Activated CD4-positive, alpha-beta T cell treated with anti-CD3 and anti-CD28 coated beads, Interleukin-2, amount 10 ng/mL, durations not matched to agents 24 days and 14 days (primary cell): ENCODE data around the gene HACE1. TPM values are rescaled to one million over a fixed set of nuclear protein-coding genes. Genes with fewer than 3 reads are reported as not detected.
A peak's percentile ranks its signal among the peaks of the same experiment; 100 is the strongest.

Experiments
- DNase-seq: peaks from one replicate; pipeline ENCODE4 v3.0.0; 2022
- H3K27ac Mint-ChIP-seq: one replicate; pipeline ENCODE4 v1.8.0; 2022; ENCODE audit warnings: mild to moderate bottlenecking, mixed read lengths
- H3K27me3 Mint-ChIP-seq: one replicate; pipeline ENCODE4 v1.8.0; 2022; ENCODE audit warnings: mixed read lengths
- H3K36me3 Mint-ChIP-seq: one replicate; pipeline ENCODE4 v1.8.0; 2022; ENCODE audit warnings: low read depth, mild to moderate bottlenecking, mixed read lengths
- H3K4me1 Mint-ChIP-seq: one replicate; pipeline ENCODE4 v1.8.0; 2021; ENCODE audit warnings: mixed read lengths
- H3K4me3 Mint-ChIP-seq: one replicate; pipeline ENCODE4 v1.8.0; 2022; ENCODE audit warnings: mild to moderate bottlenecking, moderate library complexity, mixed read lengths
- H3K9me3 Mint-ChIP-seq: one replicate; pipeline ENCODE4 v1.8.0; 2021; ENCODE audit warnings: mixed read lengths
- intact Hi-C: fragments of 100-400 bp; cut with micrococcal nuclease; formaldehyde crosslinking; loops from one replicate; pipeline ENCODE4 v1.15.1; 2023
- total RNA-seq: library from RNA; stranded (reverse); gene quantifications from 2 replicates; pipeline ENCODE4 v1.2.3, GENCODE V29; 2022

The HACE1 gene
- total RNA-seq, 1 donor from 2014 or later = 21.3 TPM

- peak; percentile 87 for DNase-seq
- intact Hi-C loops = no loop called here
- Mint-ChIP-seq H3K9me3 (peaks cover 8% of the 10 kb centered on the region), H3K36me3 (peaks cover 4% of the 10 kb centered on the region), H3K4me3 (peak overlapping the region; percentile 72), H3K4me1 (peaks cover 23% of the 10 kb centered on the region), H3K27ac (peak overlapping the region; percentile 61), H3K27me3 (no peaks in the 10 kb centered on the region)
Measured at GRCh38 chr6:104705095-104705707, 154.5 kb downstream of the HACE1 start.

GRCh38 chr6:104704191-104704590 is 155.5 kb downstream of the HACE1 start:
- H3K27me3 Mint-ChIP-seq = no peaks in the 10 kb centered on the region
- H3K4me1 Mint-ChIP-seq = peaks cover 23% of the 10 kb centered on the region
- peaks cover 3% of the 10 kb centered on the region for H3K36me3 Mint-ChIP-seq
- H3K4me3 Mint-ChIP-seq = peak overlapping the region; percentile 72
- H3K27ac Mint-ChIP-seq = no peak overlapping the region
- H3K9me3 Mint-ChIP-seq = peaks cover 4% of the 10 kb centered on the region
- DNase-seq = no peak
- intact Hi-C loops = no loop called here

DNA sequence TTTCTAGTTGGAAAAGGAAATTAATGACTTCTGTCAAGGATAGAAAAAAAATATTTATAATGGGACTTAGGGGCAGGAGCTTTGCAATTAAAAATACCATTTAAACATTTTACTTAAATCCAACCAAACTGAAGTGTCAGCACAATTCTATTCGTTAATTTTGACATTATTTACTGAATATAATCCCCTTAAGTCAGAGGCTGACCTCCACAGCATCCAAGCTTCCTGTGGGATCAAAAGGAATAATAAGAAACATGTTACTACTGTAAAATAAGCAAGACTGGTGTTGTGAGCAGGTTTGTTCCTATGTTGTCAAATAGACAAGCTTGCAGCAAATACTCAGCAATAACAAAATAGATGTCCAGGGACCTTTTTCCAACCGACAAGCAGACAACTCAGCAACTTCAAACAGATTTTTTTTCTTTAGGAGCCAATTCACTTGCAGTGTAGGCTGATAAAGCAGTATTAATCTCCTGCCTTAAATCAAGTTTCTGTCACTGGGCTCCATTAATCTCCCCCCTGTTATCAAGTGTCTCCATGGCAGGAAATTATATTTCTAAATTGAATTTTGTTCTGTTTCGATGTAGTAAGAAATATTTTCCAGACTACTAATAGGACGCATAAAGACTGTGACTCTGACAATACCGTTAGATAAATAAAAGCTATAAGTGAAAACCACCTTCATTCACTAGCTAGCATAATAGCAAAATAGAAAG is 157.4 kb downstream of the HACE1 start:
- Mint-ChIP-seq H3K36me3 (peaks cover 2% of the 10 kb centered on the region), H3K9me3 (no peaks in the 10 kb centered on the region), H3K4me1 (peaks cover 23% of the 10 kb centered on the region), H3K4me3 (no peak overlapping the region), H3K27me3 (no peaks in the 10 kb centered on the region), H3K27ac (no peak overlapping the region)
- DNase-seq = no peak
- intact Hi-C loops = no loop called here

DNA sequence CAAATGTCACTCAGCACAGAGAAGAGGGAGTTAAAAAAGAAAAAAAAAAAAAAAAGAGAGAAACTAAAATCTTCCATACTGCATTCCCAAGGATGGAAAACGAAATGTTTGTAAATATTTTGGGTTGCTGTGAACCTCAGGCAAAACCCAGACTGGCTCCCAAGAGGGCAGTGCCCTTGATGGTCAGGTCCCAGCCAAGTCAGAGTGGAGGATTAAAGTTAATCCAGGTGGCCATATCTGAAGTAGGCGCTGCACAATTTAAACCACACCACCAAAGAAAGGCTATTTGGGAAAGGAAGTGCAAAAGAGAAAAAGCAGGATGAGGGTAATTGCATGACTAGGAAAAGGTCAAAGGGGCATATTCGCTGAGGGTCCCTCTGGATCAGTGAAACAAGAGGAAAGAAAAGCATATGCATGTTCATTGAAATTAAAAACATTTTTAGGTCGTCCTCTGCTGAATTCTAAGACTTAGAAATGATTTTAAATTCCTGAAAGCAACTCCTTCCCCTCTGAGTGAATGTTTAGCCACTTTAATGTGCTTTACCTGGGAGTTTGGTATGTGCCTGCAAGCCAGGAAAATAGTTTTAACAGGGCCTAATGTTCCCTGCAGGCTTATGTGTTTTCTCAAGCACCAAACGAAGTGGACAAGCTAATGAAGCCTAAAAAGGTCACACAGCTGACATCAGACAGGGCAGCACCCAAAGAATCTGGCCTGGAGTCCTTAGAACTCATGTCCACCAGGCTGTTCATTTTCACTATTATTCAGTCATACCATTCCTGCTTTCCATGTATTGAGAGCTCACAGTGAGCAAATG is 159.1 kb downstream of the HACE1 start:
- H3K36me3 Mint-ChIP-seq = peaks cover 2% of the 10 kb centered on the region

GRCh38 chr6:104699593-104700329 is 160.0 kb downstream of the HACE1 start:
- no peak overlapping the region for H3K4me3 Mint-ChIP-seq
- peaks cover 17% of the 10 kb centered on the region for H3K4me1 Mint-ChIP-seq
- peaks cover 9% of the 10 kb centered on the region for H3K9me3 Mint-ChIP-seq
- H3K27ac Mint-ChIP-seq = no peak overlapping the region
- no peaks in the 10 kb centered on the region for H3K27me3 Mint-ChIP-seq
- peaks cover 2% of the 10 kb centered on the region for H3K36me3 Mint-ChIP-seq
- no peak for DNase-seq
- intact Hi-C loops = no loop called here

More for the DNA sequence above, 159.1 kb downstream of the HACE1 start:
- H3K9me3 Mint-ChIP-seq = peaks cover 4% of the 10 kb centered on the region
- intact Hi-C loops = no loop called here
- DNase-seq = no peak
- H3K27ac Mint-ChIP-seq = no peak overlapping the region
- no peaks in the 10 kb centered on the region for H3K27me3 Mint-ChIP-seq
- no peak overlapping the region for H3K4me3 Mint-ChIP-seq
- peaks cover 23% of the 10 kb centered on the region for H3K4me1 Mint-ChIP-seq

- peaks cover 13% of the 10 kb centered on the region for H3K4me1 Mint-ChIP-seq
- H3K27me3 Mint-ChIP-seq = no peaks in the 10 kb centered on the region
- no peak for DNase-seq
- intact Hi-C loops = no loop called here
- H3K4me3 Mint-ChIP-seq = no peak overlapping the region
- H3K27ac Mint-ChIP-seq = no peak overlapping the region
- H3K36me3 Mint-ChIP-seq = peaks cover 2% of the 10 kb centered on the region
- peaks cover 10% of the 10 kb centered on the region for H3K9me3 Mint-ChIP-seq
Measured at GRCh38 chr6:104698979-104699378, 160.7 kb downstream of the HACE1 start.

GRCh38 chr6:104692008-104692407 is 167.7 kb downstream of the HACE1 start:
- Mint-ChIP-seq H3K27me3 (peaks cover 3% of the 10 kb centered on the region), H3K36me3 (no peaks in the 10 kb centered on the region), H3K27ac (no peak overlapping the region), H3K9me3 (peaks cover 13% of the 10 kb centered on the region), H3K4me1 (peaks cover 19% of the 10 kb centered on the region), H3K4me3 (no peak overlapping the region)
- DNase-seq = no peak
- intact Hi-C loops = no loop called here

- Mint-ChIP-seq H3K27me3 (peaks cover 3% of the 10 kb centered on the region), H3K9me3 (peaks cover 5% of the 10 kb centered on the region), H3K27ac (no peak overlapping the region), H3K4me3 (no peak overlapping the region), H3K36me3 (no peaks in the 10 kb centered on the region), H3K4me1 (peaks cover 15% of the 10 kb centered on the region)
- no peak for DNase-seq
- intact Hi-C loops = loop anchor here (10.0 kb wide), 1 partner anchor 165 kb away; the partner anchor contains the start of gene HACE1
Measured at GRCh38 chr6:104689551-104690205, 170.0 kb downstream of the HACE1 start.

GRCh38 chr6:104688283-104688969 is 171.3 kb downstream of the HACE1 start:
- Mint-ChIP-seq H3K36me3 (no peaks in the 10 kb centered on the region), H3K4me1 (peaks cover 13% of the 10 kb centered on the region), H3K27ac (no peak overlapping the region), H3K4me3 (no peak overlapping the region), H3K27me3 (peaks cover 3% of the 10 kb centered on the region), H3K9me3 (peaks cover 4% of the 10 kb centered on the region)
- DNase-seq = no peak
- intact Hi-C loops = loop anchor here (10.0 kb wide), 1 partner anchor 166 kb away; the partner anchor contains the start of gene HACE1

DNA sequence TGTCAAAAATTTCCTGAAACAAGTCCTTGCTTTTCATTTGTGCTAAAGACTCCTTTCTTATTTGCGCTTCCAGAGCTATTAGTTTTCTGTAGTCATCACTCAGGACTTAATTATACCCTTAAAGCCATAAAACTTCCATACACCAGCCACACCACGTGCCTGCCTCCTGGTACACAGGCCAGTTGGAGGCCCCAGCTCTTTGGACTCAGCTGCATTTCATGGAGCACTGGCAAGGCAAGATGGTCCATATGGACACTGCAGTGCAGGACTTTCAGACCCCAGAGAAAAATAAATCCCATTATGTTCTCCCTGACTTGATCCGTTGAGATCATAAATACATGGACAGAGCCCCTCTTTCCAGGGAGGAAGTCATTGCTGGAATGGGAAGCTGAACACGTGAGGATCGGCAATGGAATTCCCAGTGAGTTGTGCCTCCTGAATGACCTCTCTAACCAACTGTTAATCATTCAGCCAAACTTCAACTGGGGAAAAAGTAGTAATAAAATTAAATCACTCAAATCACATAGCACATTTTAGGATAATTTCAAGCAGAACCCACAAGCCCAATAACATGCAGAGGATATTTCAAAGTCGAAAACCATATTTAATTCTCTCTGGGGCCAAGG is 173.1 kb downstream of the HACE1 start:
- no peak overlapping the region for H3K27ac Mint-ChIP-seq
- intact Hi-C loops = loop anchor here (10.0 kb wide), 1 partner anchor 168 kb away; the partner anchor contains the start of gene HACE1
- H3K36me3 Mint-ChIP-seq = no peaks in the 10 kb centered on the region
- no peak overlapping the region for H3K4me3 Mint-ChIP-seq
- peaks cover 2% of the 10 kb centered on the region for H3K27me3 Mint-ChIP-seq
- peaks cover 4% of the 10 kb centered on the region for H3K9me3 Mint-ChIP-seq
- H3K4me1 Mint-ChIP-seq = peaks cover 17% of the 10 kb centered on the region
- DNase-seq = no peak

DNA sequence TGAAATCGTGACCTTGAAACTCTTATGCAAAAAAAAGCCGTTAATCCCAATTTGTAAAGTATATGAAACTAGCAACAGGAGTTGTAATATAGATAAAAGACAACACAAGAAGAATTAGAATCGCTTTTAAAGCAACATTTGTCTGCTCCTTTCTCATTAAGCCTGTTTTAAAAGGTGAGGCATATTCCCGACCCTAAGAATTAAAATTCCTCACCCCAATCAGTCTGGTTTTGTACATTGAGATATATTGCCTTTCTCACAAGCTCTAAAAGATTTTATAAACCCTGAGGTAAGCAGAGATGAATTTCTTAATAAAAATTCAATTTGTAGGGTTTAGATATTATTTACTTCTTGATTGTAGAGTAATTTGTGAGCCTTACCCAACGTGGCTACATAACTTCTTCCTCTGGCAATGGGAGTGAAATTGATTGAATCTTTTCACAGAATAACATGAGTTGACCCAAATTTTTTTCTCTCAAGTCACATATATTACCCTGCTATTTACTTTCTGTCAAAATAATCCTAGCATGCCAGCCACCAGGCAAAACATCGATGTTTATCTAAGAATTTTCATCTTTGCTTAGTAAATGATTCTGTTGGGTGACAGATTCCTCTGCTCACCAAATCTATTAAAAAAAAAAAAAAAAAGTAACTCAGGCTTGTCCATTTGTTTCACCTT is 173.7 kb downstream of the HACE1 start:
- Mint-ChIP-seq H3K27me3 (peaks cover 1% of the 10 kb centered on the region), H3K4me1 (peaks cover 17% of the 10 kb centered on the region), H3K27ac (no peak overlapping the region), H3K4me3 (no peak overlapping the region), H3K36me3 (no peaks in the 10 kb centered on the region), H3K9me3 (peaks cover 4% of the 10 kb centered on the region)
- intact Hi-C loops = loop anchor here (10.0 kb wide), 1 partner anchor 169 kb away; the partner anchor contains the start of gene HACE1
- DNase-seq = no peak
